HG03558 (cell line): ENCODE data around the gene MAGI3.
"Not testable (repeated sequence)": the region's sequence is repeated elsewhere in the genome, so short reads cannot be mapped to it uniquely, and the experiment has no call there.

ENCODE experiments used
- ATAC-seq: cut with Tn5 transposase; IDR thresholded peaks from one replicate; pipeline ENCODE4 v1.9.1; 2021; ENCODE audit warnings: moderate number of reproducible peaks; ENCODE audit not compliant: unreplicated experiment; ENCODE audit errors: extremely low read depth

Gene MAGI3

DNA sequence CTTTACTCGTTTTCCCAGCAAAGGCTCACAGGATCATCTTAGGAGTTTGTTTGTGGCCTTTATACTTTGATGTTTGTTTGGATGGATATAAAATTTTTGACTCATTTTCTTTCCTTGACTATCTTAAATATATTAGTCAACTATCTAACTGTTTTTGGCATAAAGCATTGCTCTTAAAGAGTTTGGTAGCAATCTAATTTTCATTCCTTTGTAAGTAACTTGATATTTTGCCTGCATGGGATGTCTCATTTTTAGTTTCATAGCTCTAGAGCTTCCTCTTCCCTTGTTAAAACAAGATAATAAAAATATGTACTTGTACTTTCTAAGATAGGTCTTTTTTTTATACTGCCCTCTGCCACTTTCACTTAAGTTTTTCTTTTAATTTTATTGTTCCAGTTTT, 161.9 kb downstream of the MAGI3 start:
- ATAC-seq = no peak

DNA sequence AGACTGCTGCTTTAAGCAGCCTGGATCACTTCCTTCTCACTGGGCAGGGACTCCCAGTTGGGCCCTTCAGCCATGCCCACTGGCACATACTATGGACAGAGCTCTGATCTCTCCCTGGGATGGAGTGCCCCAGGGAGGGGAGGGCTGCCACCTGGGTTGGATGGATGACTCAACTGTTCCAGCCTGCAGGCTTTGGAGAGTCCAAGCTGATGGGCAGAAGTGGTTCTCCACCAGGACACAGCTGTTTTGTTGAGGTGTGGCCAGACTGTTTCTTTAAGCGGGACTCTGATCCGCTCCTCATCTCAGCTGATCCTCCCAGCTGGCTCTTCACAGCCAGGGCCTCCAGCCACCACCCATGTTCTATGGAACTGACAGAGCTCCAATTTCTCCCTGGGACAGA, 166.9 kb downstream of the MAGI3 start:
- ATAC-seq = no peak

DNA sequence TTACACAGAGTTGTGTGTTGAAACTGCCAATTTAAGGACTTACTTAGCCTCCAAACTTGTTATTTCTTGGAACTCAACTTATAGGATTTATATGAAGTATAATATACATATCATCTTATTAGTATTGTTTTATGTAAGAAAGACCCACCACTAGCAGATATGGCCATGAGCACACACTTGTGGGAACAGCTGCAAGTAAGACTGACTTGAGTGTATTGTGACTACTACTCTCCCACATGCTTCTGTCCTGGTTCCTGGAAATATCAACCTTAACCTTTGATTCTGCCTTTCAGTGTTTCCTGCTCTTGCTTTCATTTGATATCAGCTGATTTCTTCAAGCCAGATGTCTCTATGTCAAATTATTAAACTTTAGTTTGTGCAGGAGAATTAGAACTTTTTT, 175.3 kb downstream of the MAGI3 start:
- no peak for ATAC-seq

DNA sequence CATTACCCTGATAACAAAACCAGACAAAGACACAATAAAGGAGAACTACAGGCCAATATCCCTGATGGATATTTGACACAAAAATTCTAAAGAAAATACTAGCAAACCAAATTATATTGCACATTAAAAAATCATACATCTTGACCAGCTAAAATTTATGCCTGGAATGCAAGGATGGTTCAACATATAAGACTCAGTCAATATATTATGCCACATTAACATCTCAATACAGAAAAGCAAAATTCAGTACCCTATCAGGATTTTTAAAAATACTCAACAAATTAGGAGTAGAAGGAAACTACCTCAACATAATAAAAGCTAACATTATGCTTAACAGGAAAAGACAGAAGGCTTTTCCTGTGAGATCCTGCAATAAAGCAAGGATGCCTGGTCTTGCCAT, 177.1 kb downstream of the MAGI3 start:
- no peak for ATAC-seq

DNA sequence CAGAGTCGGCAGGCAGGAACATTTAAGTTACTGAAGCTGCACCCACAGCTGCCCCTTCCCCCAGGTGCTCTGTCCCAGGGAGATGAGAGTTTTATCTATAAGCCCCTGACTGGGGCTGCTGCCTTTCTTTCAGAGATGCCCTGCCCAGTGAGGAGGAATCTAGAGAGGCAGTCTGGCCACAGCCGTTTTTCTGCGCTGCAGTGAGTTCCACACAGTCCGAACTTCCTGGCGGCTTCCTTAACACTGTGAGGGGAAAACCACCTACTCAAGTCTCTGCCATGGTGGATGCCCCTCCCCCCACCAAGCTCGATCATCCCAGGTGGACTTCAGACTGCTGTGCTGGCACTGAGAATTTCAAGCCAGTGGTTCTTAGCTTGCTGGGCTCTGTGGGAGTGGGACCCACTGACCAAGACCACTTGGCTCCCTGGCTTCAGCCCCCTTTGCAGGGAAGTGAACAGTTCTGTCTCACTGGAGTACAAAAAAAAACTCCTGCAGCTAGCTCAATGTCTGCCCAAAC, 185.5 kb downstream of the MAGI3 start:
- not testable (repeated sequence) for ATAC-seq

DNA sequence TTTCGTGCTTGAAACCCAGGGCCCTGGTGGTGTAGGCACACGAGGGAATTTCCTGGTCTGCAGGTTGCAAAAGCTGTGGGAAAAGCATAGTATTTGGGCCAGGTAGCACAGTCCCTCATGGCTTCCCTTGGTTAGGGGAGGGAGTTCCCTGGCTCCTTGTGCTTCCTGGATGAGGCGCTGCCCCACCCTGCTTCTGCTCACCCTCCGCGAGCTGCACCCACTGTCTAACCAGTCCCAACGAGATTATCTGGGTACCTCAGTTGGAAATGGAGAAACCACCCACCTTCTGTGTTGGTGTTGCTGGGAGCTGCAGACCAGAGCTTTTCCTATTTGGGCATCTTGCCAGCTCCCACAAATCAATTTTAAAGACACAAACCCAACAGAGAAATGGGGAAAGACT, 186.0 kb downstream of the MAGI3 start:
- ATAC-seq = no peak

DNA sequence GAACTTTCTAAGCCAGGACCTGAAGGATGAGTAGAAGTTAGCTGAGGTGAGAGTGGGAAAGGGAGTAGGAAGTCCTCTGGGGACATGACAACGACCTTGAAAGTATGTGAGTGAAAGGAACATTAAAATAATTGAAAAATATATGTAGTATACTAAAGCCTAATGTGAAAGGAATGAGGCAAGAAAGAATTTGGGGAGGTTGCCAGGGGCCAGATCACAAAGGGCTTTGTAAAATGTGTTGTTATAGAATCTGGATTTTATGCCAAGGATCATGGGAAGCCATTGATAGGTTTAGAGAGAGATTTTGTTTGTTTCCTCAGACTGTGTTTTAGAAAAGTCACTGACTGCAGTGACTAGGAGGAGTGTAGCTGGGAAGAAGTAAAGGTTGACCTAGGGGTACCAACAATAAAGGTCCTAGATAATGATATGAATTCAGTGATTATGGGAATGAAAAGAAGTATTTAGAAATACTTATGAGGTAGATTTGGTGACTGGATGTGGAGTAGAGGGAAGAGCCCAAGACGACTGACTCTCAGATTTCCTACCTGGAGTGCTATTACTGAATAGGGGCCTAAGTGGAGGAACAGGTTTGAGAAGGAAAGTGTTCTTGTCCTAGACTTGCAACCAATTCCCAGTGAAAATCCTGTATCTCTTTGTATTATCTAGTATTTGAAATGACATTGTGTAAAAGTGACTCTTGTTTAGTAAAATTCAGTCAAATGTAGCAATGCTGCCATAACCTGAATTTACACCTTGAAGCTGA, 189.1 kb downstream of the MAGI3 start:
- no peak for ATAC-seq

DNA sequence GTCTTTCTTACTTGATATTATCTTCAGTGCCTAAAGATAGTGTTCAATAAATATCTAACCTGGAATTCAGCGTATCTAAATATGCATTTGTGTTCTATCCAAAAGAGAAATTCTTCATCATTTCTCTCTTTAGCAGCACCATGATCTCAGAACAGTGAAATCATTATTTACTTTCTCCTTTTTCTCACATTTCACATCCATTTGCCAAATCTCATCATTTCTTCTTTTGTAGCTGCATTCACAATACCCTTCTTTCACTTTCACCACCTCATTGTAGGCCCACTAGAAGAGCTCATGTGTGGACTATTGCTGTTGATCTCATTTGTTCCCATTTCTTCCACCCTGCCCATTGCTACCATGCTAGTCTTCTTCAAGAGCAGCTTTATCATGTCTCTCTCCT, 191.0 kb downstream of the MAGI3 start:
- no peak for ATAC-seq

DNA sequence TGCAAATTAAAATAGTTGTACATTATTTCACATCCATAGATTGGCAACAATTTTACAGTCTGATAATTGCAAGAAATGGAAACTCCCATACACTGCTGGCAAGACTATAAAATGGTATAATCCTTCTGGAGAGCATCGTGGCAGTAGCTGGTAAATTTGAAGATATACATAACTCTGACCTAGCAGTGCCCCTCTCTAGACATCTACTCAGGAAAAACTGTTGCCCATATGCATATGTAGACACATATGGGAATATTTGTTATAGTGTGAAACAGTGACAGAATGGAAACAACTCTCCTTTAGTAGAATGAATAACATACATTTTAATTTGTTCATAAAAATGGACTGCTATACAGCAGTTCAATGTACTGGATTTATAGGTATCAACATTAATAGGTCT, 191.8 kb downstream of the MAGI3 start:
- ATAC-seq = no peak

DNA sequence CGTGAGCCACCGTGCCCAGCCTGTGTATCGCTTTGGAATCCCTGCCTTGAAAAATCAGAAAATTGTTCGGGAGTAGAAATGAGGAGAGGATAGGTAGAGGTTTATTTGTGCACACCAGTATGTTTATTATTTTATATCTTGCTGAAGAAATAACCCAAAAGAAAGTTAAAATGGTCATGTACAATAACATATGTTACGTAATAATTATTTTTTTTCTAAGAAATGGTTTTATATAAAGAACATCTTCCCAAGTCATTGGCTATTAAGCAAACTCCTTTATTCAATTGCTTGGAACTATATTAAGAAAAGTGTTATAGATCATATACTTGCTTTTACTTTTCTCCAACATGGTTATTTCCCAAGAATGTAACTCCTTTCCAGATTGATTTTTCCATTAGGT, 197.2 kb downstream of the MAGI3 start:
- no peak for ATAC-seq

DNA sequence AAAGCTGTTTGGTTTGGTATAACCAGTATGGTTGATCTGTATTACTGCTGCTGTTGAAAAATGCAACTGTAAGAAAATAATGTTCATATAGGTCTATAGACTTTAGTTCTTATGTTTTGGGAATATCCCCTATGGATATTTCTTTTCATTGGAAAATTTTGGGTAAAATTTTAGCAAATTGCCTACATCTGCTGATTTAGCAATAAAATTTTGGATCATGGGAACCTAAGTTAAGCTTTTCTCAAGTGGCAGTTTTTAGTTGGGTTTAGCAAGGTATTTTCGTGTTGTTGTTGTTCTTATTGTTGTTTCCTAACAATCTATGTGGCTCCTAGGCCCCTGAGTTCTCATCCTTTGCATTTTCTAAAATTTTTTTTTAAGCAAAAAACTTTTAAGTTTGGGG, 201.9 kb downstream of the MAGI3 start:
- ATAC-seq = no peak

DNA sequence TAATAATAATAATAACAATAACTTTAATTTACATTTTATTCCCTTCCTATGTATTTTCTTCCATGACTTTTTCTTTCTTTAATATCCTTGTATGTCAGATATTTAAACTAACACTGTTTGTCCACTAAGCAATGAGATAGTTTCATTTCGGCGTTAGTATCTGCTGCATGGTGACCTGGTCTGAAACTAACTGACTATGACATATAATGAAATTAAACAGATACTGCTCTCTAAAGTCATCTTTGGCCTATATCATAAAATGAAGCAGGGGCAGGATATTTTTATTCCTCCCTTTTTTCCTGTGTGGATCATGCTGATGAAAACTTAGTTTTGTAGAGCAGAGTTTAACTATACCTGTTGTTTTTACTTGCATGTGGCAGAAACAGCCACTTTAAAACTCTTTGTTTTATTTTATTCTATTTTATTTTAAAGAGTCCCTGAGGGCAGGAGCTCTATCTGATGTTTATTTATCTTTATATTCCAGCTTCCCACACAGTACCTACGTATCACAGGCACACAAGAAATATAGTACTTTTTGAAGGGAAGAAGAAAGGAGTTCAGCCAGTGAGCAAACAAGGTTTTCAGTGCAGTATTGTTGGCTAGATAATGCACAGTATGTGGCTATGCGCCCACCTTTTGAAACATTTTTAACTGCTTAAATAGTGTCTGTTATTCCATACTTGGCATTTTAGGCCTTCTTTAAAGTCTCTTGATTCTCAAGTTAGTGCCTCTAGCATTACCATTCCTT, 203.4 kb downstream of the MAGI3 start:
- ATAC-seq = no peak

DNA sequence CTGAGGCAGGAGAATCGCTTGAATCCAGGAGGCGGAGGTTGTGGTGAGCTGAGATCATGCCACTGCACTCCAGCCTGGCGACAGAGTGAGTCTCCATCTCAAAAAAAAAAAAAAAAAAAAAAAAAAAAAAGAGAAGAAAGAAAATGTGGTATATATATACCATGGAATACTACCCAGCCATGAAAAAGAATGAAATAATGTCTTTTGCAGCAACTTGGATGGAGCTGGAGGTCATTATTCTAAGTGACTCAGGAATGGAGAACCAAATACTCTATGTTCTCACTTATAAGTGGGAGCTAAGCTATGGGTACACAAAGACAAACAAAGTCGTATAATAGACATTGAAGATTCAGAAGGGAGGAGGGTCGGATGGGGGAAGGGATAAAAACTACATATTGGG, 214.2 kb downstream of the MAGI3 start:
- ATAC-seq = not testable (repeated sequence)

DNA sequence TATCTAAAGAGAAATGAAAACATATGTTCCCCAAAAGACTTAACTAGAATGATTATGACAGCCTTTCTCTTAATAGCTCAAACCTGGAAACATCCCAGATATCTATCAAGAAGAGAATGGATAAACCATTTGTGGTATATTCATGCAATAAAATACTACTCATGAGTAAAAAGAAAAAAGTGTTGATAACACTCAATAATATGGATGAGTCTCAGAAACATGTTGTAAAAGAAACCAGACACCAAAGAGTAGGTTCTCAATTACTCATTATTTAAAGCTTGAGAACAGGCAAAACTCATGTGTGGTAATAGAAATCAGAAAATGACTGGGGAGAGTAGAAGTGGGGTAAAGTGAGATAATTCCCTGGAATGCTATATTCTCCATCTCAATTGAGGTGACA, 214.8 kb downstream of the MAGI3 start:
- ATAC-seq = no peak

DNA sequence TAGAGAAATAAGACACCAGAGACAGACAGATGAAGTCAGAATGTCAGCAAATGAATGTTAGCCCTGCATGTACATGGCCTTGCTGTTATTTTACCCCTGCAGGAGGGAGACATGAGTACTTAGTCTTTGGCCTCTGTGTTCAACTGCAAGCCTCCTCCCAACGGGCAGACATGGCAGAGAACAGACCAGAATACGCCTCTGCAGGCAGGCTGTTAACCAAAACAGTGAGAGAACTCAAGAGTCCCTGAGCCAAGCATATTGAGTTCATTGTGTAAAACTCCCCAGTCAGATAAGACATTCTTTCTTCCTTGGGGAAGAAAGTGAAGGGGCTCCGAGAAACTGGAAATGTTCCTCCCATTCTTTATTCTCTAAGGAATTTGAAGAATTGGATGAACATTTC, 218.1 kb downstream of the MAGI3 start:
- no peak for ATAC-seq

DNA sequence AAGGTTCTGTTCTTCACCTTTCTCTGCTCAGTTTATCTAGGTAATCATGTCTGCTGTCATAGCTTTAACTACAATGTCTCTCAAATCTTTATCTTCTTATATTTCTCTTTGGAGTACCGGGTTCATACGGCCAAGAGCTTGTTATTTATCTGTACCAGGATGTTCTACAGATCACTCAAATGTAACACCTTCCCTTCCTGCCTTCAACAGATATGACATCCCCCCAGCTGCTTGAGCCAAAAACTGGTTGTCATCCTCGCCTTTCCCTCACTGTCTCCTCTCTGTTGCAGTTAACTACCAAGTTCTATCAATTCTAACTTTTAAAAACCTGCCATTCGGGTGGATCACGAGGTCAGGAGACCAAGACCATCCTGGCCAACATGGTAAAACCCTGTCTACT, 220.1 kb downstream of the MAGI3 start:
- no peak for ATAC-seq

DNA sequence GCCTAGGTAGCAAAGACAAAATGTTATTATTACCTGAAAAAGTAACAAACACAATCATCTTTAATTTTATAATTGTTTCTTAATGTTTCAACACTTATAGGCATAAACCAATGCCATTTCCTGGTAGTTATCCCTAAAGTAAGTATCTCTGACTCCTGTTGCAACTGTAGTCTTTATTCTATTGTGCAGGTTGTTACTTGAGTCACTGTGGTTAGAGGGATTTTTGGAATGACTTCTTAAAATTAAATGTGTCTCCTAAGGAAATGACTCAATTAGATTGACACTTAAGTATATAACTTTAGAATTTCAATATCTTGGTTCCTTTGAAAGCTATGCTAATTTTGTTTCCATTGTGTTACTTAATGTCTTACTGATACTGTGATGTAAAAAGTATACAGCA, 225.1 kb downstream of the MAGI3 start:
- ATAC-seq = no peak

DNA sequence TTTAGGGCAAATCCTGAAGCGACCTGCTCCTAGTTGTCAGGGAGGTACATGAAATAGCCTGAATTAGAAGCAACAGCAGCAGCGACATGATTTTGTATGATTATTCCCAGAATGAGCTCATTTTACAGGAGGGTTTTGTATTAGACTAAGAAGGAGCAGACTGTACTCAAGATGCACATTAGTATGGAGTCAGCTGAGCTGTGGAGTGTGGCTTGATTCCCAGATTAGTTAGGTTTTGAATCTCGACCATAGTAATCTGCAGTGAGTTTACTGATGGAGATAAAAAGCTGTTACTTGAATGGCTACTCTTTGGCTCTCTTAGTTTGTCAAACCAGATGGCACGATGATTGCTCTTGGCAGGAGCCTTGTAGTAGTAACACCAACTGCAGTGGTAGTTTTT, 225.8 kb downstream of the MAGI3 start:
- no peak for ATAC-seq

DNA sequence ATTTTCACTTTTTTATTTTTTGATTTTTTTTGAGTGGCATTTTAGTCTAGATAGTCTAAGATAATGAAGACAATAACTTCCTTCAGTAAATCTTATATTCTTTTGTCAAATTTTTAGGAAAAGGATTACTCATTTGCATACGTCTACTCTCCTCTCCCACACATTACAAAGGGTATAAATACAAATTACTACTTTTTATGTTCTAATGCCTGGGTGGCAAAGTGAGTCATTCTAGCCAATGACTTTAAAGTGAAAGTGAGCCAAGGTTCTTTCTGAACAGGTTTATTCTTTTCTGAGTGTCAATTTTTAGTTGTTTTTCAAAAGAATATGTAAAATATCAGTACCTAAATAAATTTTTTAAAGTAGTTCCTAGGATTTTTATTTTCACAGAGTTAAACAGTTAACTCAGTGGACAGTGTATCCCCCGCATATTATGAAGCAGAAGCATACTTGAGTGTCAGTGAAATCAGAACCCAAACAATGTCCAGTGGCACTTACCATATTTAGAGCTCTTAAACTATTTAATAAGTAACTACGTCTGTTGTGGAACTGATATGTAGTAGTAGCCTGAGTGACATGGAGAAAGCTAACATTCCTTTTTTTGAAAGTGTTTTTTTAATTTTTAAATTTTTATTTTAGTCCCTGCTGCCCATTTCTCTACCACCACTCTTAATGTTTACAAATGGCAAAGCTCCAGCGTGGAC, 227.3 kb downstream of the MAGI3 start:
- no peak for ATAC-seq

DNA sequence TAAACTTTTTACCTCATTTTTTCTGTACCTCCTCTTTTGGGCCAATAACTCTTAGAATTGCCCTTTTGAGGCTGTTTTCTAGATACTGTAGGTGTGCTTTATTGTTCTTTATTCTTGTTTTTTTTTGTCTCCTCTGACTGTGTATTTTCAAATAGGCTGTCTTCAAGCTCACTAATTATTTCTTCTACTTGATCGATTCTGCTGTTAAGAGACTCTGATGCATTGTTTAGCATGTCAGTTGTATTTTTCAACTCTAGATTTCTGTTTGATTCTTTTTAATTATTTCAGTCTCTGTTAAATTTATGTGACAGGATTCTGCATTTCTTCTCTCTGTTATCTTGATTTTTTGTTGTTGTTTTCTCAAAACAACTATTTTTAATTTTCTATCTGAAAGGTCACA, 238.7 kb downstream of the MAGI3 start:
- no peak for ATAC-seq
